Smooth muscle cell (in vitro differentiated cells): ENCODE data around the gene IL18. TPM values are rescaled to one million over a fixed set of nuclear protein-coding genes. Genes with fewer than 3 reads are reported as not detected.
"Not testable (repeated sequence)": the region's sequence is repeated elsewhere in the genome, so short reads cannot be mapped to it uniquely, and the experiment has no call there.

Source experiments
- DNase-seq: peaks from one replicate; lab custom pipeline; 2025; ENCODE audit not compliant: unreplicated experiment; lab: John Stamatoyannopoulos, UW
- H2AFZ ChIP-seq: fragments of 200-600 bp; sonication (generic); 2 replicates; pipeline ENCODE4 v1.6.0; 2016; ENCODE audit warnings: antibody characterized with exemption, low read depth, mild to moderate bottlenecking
- H3F3A ChIP-seq: fragments of 200-600 bp; sonication (generic); 2 replicates; pipeline ENCODE4 v1.6.0; 2017; ENCODE audit warnings: antibody characterized with exemption, low read depth
- H3K27ac ChIP-seq: fragments of 200-600 bp; sonication (generic); 2 replicates; pipeline ENCODE4 v1.5.1; 2016; ENCODE audit warnings: low read depth, mild to moderate bottlenecking
- H3K27me3 ChIP-seq: fragments of 200-600 bp; sonication (generic); 2 replicates; pipeline ENCODE4 v1.6.1; 2016; ENCODE audit warnings: low read depth, mild to moderate bottlenecking
- H3K36me3 ChIP-seq: fragments of 200-600 bp; sonication (generic); 2 replicates; pipeline ENCODE4 v1.5.1; 2016; ENCODE audit warnings: low read depth
- H3K4me1 ChIP-seq: fragments of 200-600 bp; sonication (generic); 2 replicates; pipeline ENCODE4 v1.5.1; 2016; ENCODE audit warnings: low read depth
- H3K4me2 ChIP-seq: fragments of 200-600 bp; sonication (generic); 2 replicates; pipeline ENCODE4 v1.6.0; 2016; ENCODE audit warnings: mild to moderate bottlenecking
- H3K4me3 ChIP-seq: fragments of 200-600 bp; sonication (generic); 2 replicates; pipeline ENCODE4 v1.5.1; 2016; ENCODE audit warnings: mild to moderate bottlenecking
- H3K79me2 ChIP-seq: fragments of 200-600 bp; sonication (generic); 2 replicates; pipeline ENCODE4 v1.6.0; 2016; ENCODE audit warnings: low read depth, mild to moderate bottlenecking
- H3K9ac ChIP-seq: fragments of 200-600 bp; sonication (generic); 2 replicates; pipeline ENCODE4 v1.6.0; 2016; ENCODE audit warnings: low read depth
- H3K9me3 ChIP-seq: fragments of 200-600 bp; sonication (generic); replicated peaks from 2 replicates; pipeline ENCODE4 v1.5.1; 2016; ENCODE audit warnings: low read depth
- H4K20me1 ChIP-seq: fragments of 200-600 bp; sonication (generic); 2 replicates; pipeline ENCODE4 v1.6.0; 2016; ENCODE audit warnings: low read depth
- CTCF ChIP-seq: fragments of 200-600 bp; sonication (generic); IDR thresholded peaks from 2 replicates; pipeline ENCODE4 v1.5.1; 2017; ENCODE audit warnings: borderline replicate concordance, mild to moderate bottlenecking, antibody characterized with exemption; ENCODE audit not compliant: insufficient read depth, poor library complexity, severe bottlenecking
- WGBS: methylation state at CpG from one replicate; pipeline ENCODE4 v1.1.7; 2016; ENCODE audit warnings: low lambda C conversion rate; 5-methylcytosine and 5-hydroxymethylcytosine counted together
- polyA plus RNA-seq: library from polyadenylated mRNA; unstranded; fragments of >200 nt; fragmentation: Nextera tagmentation; extraction: Ambion mirVana; gene quantifications from 2 replicates; pipeline ENCODE4 v1.2.1, GENCODE V29; 2016
- total RNA-seq: library from RNA; depleted of rRNA; stranded (reverse); fragments of >200 nt; gene quantifications from 2 replicates; pipeline ENCODE4 v1.2.3, GENCODE V29; 2014

Gene IL18
- total and polyA plus RNA-seq, 2 experiments from 2014 or later: 0.34 to 3.0 TPM

GRCh38 chr11:112211536-112211935, 47.6 kb upstream of the IL18 start:
- WGBS: 45% methylated on average over 2 of the region's 2 CpGs
- no peak overlapping the region for H3K4me2 ChIP-seq
- peaks cover 12% of the 10 kb centered on the region for H3K27me3 ChIP-seq
- H3K9me3 ChIP-seq: no peaks in the 10 kb centered on the region
- no peaks in the 10 kb centered on the region for H3K79me2 ChIP-seq
- no peak for TF ChIP-seq CTCF
- H3K9ac ChIP-seq: no peak overlapping the region
- H3K4me1 ChIP-seq: no peaks in the 10 kb centered on the region
- H3K27ac ChIP-seq: no peak overlapping the region
- no peak overlapping the region for H3K4me3 ChIP-seq
- no peaks in the 10 kb centered on the region for H3F3A ChIP-seq
- H4K20me1 ChIP-seq: no peaks in the 10 kb centered on the region
- H3K36me3 ChIP-seq: no peaks in the 10 kb centered on the region
- no peak overlapping the region for H2AFZ ChIP-seq
- no peak for DNase-seq

- no peak for TF ChIP-seq CTCF
- no peak for DNase-seq
- Histone ChIP-seq H3F3A (no peaks in the 10 kb centered on the region), H3K27ac (no peak overlapping the region), H3K4me2 (no peak overlapping the region), H3K4me1 (no peaks in the 10 kb centered on the region), H3K36me3 (no peaks in the 10 kb centered on the region), H3K79me2 (no peaks in the 10 kb centered on the region), H2AFZ (no peak overlapping the region), H3K9me3 (no peaks in the 10 kb centered on the region), H3K4me3 (no peak overlapping the region), H4K20me1 (no peaks in the 10 kb centered on the region), H3K27me3 (peaks cover 12% of the 10 kb centered on the region), H3K9ac (no peak overlapping the region)
- WGBS: 56% methylated on average over 1 of the region's 1 CpG
These were observed 47.0 kb upstream of the IL18 start for GRCh38 chr11:112210890-112211289.

- Histone ChIP-seq H3K36me3 (no peaks in the 10 kb centered on the region), H3F3A (no peaks in the 10 kb centered on the region), H3K4me1 (no peaks in the 10 kb centered on the region), H3K9me3 (no peaks in the 10 kb centered on the region), H3K79me2 (no peaks in the 10 kb centered on the region), H4K20me1 (no peaks in the 10 kb centered on the region), H3K27me3 (peaks cover 17% of the 10 kb centered on the region), H3K4me2 (no peak overlapping the region), H2AFZ (no peak overlapping the region), H3K27ac (no peak overlapping the region), H3K4me3 (no peak overlapping the region), H3K9ac (no peak overlapping the region)
- 96% methylated on average over 22 of the region's 23 CpGs for WGBS
- TF ChIP-seq CTCF: no peak
- no peak for DNase-seq
These were observed 42.2 kb upstream of the IL18 start for GRCh38 chr11:112206071-112206470.

GRCh38 chr11:112200252-112200651, 36.4 kb upstream of the IL18 start:
- TF ChIP-seq CTCF: no peak
- DNase-seq: no peak
- H3K4me3 ChIP-seq: no peak overlapping the region
- H3K36me3 ChIP-seq: no peaks in the 10 kb centered on the region
- no peaks in the 10 kb centered on the region for H3K79me2 ChIP-seq
- H3K27me3 ChIP-seq: peaks cover 11% of the 10 kb centered on the region
- H2AFZ ChIP-seq: no peak overlapping the region
- 36% methylated on average over 2 of the region's 2 CpGs for WGBS
- H4K20me1 ChIP-seq: no peaks in the 10 kb centered on the region
- no peak overlapping the region for H3K4me2 ChIP-seq
- H3K9me3 ChIP-seq: no peaks in the 10 kb centered on the region
- no peaks in the 10 kb centered on the region for H3K4me1 ChIP-seq
- H3K27ac ChIP-seq: no peak overlapping the region
- H3K9ac ChIP-seq: no peak overlapping the region
- no peaks in the 10 kb centered on the region for H3F3A ChIP-seq

DNA sequence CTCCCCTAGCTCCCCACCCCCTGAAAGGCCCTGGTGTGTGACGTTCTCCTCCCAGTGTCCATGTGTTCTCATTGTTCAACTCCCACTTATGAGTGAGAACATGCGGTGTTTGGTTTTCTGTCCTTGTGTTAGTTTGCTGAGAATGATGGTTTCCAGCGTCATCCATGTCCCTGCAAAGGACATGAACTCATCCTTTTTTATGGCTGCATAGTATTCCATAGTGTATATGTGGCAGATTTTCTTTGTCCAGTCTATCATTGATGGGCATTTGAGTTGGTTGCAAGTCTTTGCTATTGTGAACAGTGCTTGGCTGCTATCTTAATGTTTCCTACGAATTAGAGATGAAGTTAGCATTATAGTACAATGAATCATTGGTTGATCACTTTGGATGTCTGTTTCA, 35.2 kb upstream of the IL18 start:
- 88% methylated on average over 4 of the region's 4 CpGs for WGBS
- H3K4me1 ChIP-seq, H3K4me3 ChIP-seq, H3K79me2 ChIP-seq, H2AFZ ChIP-seq, H3F3A ChIP-seq, H3K27ac ChIP-seq, H3K36me3 ChIP-seq, DNase-seq, H3K9me3 ChIP-seq, H3K9ac ChIP-seq, H4K20me1 ChIP-seq, H3K4me2 ChIP-seq: not testable (repeated sequence)
- peaks cover 11% of the 10 kb centered on the region for H3K27me3 ChIP-seq
